Measurements from ENCODE around the gene C3orf49.

DNA sequence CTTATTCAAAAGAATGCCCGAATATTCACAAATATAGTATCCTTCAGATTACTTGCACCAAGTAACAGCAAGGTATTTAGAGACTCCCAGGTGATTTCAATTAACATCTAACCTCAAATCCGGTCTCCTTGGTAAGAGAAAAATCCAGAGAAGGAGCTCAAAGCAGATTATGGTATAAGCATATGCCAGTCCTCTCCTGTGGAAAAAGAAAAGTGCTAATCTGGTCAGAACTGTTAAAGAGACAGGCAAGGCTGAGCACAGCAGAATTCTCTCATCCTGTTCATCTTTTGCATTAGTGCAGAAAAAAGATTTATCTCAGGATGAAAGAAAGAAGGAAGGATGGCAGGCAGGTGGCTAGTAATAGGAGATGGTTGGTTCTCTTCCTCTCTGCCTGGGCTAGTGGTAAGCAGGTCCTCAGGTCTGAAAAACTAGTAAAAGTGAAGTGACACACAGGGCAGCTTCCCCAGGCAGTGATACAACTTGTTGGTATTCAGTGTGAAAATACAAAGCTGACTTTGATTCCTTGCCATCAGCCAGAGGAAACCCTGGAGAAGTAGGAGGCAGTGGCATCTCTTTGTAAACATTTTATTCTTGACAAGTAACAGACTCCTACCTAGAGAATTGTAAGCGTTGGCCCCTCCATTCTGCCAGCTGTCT is 58.8 kb downstream of the C3orf49 start:
- no peak for TF ChIP-seq EZH2 (IDR thresholded peaks at IDR 0.05; ENCODE audit: low read length, unreplicated experiment)
- no peak for TF ChIP-seq EZH2phosphoT487 (IDR thresholded peaks at IDR 0.05; ENCODE audit: borderline replicate concordance, low read length)

Data from PC-3 (cell line).